Right lobe of liver (tissue), 6 donors: ENCODE measurements around the gene GLS. TPM values are rescaled to one million over a fixed set of nuclear protein-coding genes. Genes with fewer than 3 reads are reported as not detected.

Experiments used
- ATAC-seq, 4 donors: fragments of 200-7000 bp; cut with Tn5 transposase; one replicate each; pipeline ENCODE4 v1.9.1; 2020; ENCODE audit warnings: mild to moderate bottlenecking in 4 of 4, moderate library complexity in 4 of 4
- DNase-seq, 3 donors: peaks; one replicate each; pipeline ENCODE4 v3.0.0-alpha.2; 2020
- H3K27ac ChIP-seq, 3 donors: fragments of 200-600 bp; one replicate each; pipeline ENCODE4 v1.8.0; 2022
- H3K27me3 ChIP-seq, 2 donors: fragments of 200-600 bp; one replicate each; pipeline ENCODE4 v1.8.0; 2022
- H3K36me3 ChIP-seq, 4 donors: fragments of 200-600 bp; sonication (generic) in 1 of 4; one replicate each; pipeline versions ENCODE4 v1.5.1 to v1.8.0; 2017 to 2022; ENCODE audit warnings: control low read depth in 1 of 4
- H3K4me1 ChIP-seq, 4 donors: fragments of 200-600 bp; sonication (generic) in 1 of 4; one replicate each; pipeline versions ENCODE4 v1.5.1 to v1.8.0; 2017 to 2022; ENCODE audit warnings: control low read depth in 1 of 4
- H3K4me3 ChIP-seq, 3 donors: fragments of 200-600 bp; one replicate each; pipeline ENCODE4 v1.8.0; 2022
- H3K9me3 ChIP-seq, 4 donors: fragments of 200-600 bp; sonication (generic) in 1 of 4; one replicate each; pipeline versions ENCODE4 v1.5.1 to v1.8.0; 2017 to 2022; ENCODE audit warnings: control low read depth in 1 of 4
- CTCF ChIP-seq, 4 donors: fragments of 200-600 bp in 3 of 4; fragments of 450-650 bp in 1 of 4; IDR thresholded peaks; one replicate each; pipeline versions ENCODE4 v1.5.1 to v1.8.0; 2016 to 2022; ENCODE audit warnings: antibody characterized with exemption in 4 of 4, mild to moderate bottlenecking in 2 of 4
- POLR2A ChIP-seq: fragments of 450-650 bp; IDR thresholded peaks from one replicate; pipeline ENCODE4 v1.6.1; 2017; ENCODE audit warnings: antibody characterized with exemption, mild to moderate bottlenecking
- WGBS: methylation state at CpG from one replicate; pipeline ENCODE4 v1.1.6; 2018; ENCODE audit warnings: low coverage, low lambda C conversion rate; ENCODE audit not compliant: insufficient coverage; ENCODE audit errors: missing lambda C conversion rate; 5-methylcytosine and 5-hydroxymethylcytosine counted together
- intact Hi-C, 2 donors: fragments of 100-400 bp; cut with DNase I; formaldehyde crosslinking; loops; one replicate each; pipeline versions ENCODE4 v1.11.2 to v1.14.1; 2022
- total RNA-seq, 6 experiments: library from RNA; depleted of rRNA in 2 of 6; stranded (reverse); fragments of >200 nt in 2 of 6; fragmentation: NEBNext Ultra II Directional in 3 of 6; extraction: Animal tissue kit (Norgen Biotek cat#: 25700) in 3 of 6; gene quantifications; one replicate each; pipeline versions ENCODE4 v1.1.0 to v1.2.4, GENCODE V29; 2016 to 2023
- donor health status: DM: no; HTN: yes; CAD: no.
- donor health status: DM: no; HTN: no; CAD: no.
- donor health status: DM: no; HTN: no; CAD: no.
- donor health status: DM: no; HTN: yes; CAD: no.
- donor health status: DM: no; HTN: yes; CAD: no.

Gene GLS
- total RNA-seq, 6 experiments from 2014 or later: 6.6 to 25.0 (median 16.9) TPM

- Histone ChIP-seq H3K36me3 (no peaks in the 10 kb centered on the region), H3K4me1 (no peaks in the 10 kb centered on the region), H3K27ac (no peak overlapping the region), H3K27me3 (no peaks in the 10 kb centered on the region), H3K4me3 (no peak overlapping the region), H3K9me3 (no peaks in the 10 kb centered on the region)
- DNase-seq (no peak), ATAC-seq (no peak)
- TF ChIP-seq CTCF (IDR thresholded peaks at IDR 0.05) (no peak), POLR2A (no peak)
- 100% methylated on average over 1 of the region's 1 CpG for WGBS
- intact Hi-C loops: no loop called here
Measured at GRCh38 chr2:190854726-190855125, 25.9 kb upstream of the GLS start.

DNA sequence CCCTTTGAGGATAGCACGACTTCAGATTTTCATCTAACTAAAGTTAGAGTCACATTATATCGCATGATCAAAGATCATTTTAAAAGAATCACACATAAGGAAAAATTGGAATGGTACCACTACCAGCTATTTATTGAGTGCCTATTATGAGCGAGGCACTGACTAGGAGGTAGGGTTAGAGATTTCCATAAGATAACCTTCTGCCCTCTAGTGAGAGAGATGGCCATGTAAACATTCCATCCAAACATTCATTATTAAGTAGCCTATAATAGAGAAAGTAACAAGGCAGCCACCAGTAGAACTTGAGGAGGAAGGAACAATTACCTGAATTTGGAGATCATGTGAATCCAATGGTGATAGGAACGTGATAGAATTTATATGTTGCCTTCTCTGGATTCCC is 25.4 kb upstream of the GLS start:
- WGBS: 73% methylated on average over 4 of the region's 4 CpGs
- no peaks in the 10 kb centered on the region for H3K9me3 ChIP-seq
- H3K27ac ChIP-seq: no peak overlapping the region
- ATAC-seq (no peak), DNase-seq (no peak)
- H3K36me3 ChIP-seq: no peaks in the 10 kb centered on the region
- H3K4me3 ChIP-seq: no peak overlapping the region
- no peaks in the 10 kb centered on the region for H3K27me3 ChIP-seq
- intact Hi-C loops: no loop called here
- no peak for TF ChIP-seq CTCF (IDR thresholded peaks at IDR 0.05)
- TF ChIP-seq POLR2A: no peak
- no peaks in the 10 kb centered on the region for H3K4me1 ChIP-seq

- TF ChIP-seq CTCF (IDR thresholded peaks at IDR 0.05): peak in 1 of 4 donors; percentile 5
- TF ChIP-seq POLR2A: no peak
- H3K9me3 ChIP-seq: no peaks in the 10 kb centered on the region
- intact Hi-C loops: no loop called here
- WGBS: 87% methylated on average over 1 of the region's 1 CpG
- no peaks in the 10 kb centered on the region for H3K36me3 ChIP-seq
- no peaks in the 10 kb centered on the region for H3K27me3 ChIP-seq
- H3K4me1 ChIP-seq: no peaks in the 10 kb centered on the region
- no peak overlapping the region for H3K27ac ChIP-seq
- no peak for DNase-seq
- ATAC-seq: no peak
- H3K4me3 ChIP-seq: no peak overlapping the region
Measured at GRCh38 chr2:190856985-190857384, 23.6 kb upstream of the GLS start.

DNA sequence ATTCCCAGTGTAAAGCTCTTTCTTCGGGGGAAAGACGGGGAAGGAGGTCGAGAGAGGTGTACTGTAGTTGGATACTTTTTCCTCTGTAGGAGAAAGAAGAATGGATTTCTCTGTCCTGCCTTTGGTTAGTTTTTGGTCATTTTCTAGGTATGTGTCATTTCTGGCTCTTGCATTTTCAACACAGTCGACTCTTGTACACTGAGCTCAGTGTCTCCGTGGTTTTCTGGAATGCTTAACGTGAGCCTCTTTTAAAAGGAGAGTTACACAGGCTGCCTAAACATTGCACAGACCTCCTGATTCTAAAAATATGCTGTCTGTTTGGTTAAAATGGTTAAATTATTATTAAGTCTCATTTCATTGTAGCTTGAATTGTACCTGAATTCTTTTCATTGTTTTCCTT is 21.8 kb upstream of the GLS start:
- no peak for ATAC-seq

More for the DNA sequence above, 21.8 kb upstream of the GLS start:
- Histone ChIP-seq H3K4me3 (no peak overlapping the region), H3K4me1 (no peaks in the 10 kb centered on the region), H3K27ac (no peak overlapping the region), H3K27me3 (no peaks in the 10 kb centered on the region), H3K9me3 (no peaks in the 10 kb centered on the region), H3K36me3 (no peaks in the 10 kb centered on the region)
- intact Hi-C loops: no loop called here
- DNase-seq: no peak
- 65% methylated on average over 6 of the region's 6 CpGs for WGBS
- no peak for TF ChIP-seq POLR2A
- no peak for TF ChIP-seq CTCF (IDR thresholded peaks at IDR 0.05)
